Islet of Langerhans (tissue), 1 donor: ENCODE measurements around the gene TGM6.

ENCODE experiments used
- FAIRE-seq: peaks from one replicate; lab custom pipeline; 2011; peaks lifted over from hg19 to GRCh38; lab: Jason Lieb, UNC

Gene TGM6

DNA sequence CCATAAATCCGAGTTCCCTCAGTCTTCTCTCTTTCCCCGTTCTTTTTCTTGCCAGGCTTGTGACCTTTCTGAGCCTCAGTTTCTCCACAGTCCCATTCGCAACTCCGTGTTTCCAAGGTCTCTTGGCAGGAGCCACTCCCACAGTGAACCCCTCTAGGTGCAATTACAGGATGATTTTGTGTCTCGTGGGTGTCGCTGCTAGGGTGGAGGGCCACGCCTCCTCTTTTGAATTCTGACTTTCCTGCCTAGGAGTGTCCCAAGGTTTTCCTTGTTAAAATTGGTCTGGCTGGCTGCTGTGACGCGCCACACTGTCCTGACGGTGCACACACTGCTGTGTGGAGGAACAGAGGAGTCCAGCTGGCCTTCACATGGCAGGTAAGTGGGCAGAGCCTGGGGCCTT, at the start of gene TGM6:
TGM6 (plus strand) TSS at position 301 of the 400 bp plus-strand sequence; CDS start at position 369, 68 bp downstream.
- no peak for FAIRE-seq

DNA sequence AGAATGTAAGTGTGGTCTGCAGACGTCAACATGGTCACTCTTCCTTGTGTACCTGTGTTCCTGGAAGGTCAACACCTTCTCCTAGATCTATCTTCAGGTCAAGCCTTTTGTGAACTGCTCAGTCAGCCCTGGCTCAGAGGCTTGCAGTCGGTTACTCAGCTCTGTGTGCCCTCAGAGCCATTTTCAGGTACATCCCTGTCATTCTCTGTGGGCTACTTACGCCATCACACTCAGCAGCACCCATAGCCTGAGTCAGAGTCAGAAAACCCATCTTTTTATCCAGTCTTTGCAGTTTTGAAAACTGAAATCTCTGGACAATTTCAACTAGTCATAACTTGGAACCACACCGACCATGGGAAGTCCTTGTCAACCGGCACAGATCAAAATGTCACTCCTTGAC, 49.6 kb upstream of the TGM6 start:
- no peak for FAIRE-seq

DNA sequence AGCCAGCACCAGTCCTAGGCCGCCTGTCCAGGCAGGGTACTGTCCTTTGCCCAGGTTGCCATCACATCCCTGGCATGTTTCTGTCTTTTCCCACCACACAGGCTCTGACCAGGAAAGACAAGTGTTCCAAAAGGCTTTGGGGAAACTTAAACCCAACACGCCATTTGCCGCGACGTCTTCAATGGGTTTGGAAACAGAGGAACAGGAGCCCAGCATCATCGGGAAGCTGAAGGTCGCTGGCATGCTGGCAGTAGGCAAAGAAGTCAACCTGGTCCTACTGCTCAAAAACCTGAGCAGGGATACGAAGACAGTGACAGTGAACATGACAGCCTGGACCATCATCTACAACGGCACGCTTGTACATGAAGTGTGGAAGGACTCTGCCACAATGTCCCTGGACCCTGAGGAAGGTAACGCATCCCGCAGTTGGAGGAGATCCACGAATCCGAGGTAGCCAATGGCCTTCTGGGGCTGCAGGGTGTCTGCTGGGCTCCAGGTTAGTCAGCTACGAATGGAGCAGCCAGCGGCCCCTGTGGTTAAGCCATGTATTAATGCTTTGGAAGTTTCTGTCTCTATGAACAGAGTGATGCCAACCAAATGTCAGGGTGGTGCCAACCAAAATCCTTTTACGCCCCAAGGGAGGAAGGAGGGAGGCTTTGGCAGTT, 48.7 kb upstream of the TGM6 start:
- no peak for FAIRE-seq

DNA sequence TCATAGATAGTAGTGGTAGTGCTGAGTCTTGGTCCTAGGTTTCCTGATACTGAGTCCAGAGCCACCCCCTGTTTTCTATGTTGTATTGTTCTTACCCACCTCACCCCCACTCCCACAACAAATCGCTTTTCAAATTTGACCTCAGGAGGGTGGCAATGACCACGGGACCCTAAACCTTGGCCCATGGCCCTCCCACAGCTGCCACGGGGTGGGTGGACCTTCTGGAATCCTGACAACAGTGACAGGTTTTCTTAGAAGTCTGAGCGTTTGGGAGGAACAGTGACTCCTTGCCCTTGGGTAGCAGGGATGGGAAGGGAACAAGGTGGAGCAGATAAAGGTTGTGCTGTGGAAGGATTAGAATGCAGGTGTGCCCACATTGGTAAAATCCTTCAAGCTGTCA, 48.0 kb upstream of the TGM6 start:
- FAIRE-seq: no peak

DNA sequence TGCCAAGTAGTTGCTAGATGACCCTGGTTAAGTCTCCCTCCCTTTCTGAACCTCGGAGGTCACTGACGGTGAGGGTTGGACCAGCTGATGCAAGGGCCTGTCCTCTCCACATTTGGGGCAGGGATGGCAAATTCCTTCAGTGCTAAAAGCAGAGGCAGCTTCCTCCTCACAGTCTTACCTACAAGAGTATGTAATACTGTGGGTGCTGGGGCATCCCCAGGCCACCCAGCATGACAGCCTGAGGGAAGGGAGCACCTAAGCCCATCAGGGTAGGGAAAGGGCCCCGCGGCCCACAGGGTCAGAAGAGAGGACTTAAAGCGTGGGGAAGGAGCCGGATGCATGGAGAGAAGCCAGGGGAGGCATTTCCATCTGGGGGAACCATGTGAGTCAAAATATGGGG, 46.9 kb upstream of the TGM6 start:
- FAIRE-seq: no peak

DNA sequence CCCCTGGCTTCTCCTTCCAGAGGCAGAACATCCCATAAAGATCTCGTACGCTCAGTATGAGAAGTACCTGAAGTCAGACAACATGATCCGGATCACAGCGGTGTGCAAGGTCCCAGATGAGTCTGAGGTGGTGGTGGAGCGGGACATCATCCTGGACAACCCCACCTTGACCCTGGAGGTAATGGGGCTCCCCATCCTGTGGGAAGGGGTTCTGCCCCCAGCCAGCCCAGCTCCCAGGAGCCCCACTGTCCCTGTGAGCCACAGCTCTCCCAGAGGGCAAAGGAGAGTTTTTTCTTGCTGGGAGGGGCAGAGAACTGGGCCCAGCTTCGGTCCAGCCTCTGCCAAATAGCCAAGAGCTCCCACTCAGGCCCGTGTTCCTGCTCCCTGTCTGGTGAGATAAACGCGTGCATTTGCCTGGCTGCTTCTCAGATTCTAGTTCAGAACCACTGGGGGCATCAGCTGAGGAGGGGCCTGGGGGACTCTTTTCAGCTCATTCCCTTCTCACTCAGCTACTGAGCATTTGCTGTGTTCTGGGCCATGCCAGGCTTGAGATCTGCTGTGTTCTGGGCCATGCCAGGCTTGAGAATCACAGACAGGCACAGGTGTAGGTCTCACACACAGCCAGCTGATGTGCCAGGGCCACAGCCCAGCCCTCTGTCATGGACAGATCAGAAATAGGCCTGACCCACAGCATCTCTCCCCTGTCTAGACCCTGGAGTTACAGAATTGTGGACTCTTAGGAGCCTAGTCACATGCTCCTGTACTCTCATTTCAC, 45.4 kb upstream of the TGM6 start:
- FAIRE-seq: no peak

DNA sequence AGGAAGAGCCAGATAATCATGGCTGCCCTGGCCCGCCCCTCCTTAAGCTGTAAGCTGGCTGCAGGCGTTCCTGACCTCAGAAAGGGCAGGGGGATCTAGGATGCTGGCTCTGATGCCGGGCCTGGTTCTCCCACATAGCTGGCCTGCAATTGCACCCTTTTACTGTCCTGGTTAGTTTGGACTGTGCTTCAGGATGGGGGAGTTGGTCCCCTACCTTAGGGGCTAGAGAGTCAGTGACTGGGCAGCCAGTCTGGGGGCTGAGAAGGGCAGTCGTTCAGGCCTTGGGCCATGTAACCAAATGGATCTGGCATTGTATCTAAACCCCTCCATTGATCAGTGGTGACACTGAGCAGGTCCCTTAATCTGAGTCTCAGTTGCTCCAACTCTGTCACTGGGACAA, 44.2 kb upstream of the TGM6 start:
- FAIRE-seq: no peak

DNA sequence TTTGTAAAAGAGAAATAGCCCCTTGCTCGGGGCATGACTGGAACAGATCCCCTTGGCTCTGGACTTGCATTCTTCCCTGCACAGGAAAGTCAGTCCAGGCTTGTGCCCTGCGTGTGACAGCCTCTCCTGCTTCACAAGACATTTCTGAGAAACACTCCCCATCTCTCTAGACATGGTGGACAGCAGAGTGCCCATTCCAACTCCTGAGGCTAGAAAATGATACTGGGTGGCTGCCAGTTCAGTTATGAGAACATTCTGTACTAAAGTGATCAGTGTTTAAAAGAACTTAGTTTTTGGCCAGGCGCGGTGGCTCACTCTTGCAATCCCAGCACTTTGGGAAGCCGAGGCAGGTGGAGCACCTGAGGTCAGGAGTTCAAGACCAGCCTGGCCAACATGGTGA, 43.6 kb upstream of the TGM6 start:
- FAIRE-seq: no peak

DNA sequence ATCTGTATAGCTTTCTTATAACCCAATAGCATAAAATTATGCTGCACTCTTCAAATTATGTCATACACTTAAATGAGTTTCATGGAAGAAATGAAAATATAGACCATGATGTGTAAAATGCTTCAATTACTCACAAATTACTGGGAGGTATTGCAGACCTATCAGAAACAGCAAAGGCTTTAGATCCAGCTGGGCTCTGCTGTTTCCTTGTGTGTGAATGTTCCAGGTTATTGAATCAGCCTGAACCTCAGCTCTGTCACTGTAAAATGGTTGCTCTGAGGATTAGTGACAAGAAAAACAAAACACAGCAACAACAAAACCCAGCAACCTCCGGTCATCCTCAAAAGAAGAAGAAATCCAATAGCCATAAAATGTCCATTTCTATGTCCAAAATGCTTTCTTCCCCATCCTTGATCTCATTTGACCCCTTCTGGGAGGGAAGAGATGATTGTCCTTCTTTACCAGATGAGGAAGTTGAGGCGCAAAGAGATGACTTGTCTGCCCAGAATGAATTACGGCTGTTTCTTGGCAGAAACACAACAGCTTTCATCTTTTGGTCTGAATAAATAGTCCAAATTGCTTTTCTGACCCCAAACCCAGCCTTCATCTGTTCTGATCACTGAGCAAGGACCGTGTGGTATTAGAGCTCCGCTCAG, 42.2 kb upstream of the TGM6 start:
- no peak for FAIRE-seq

DNA sequence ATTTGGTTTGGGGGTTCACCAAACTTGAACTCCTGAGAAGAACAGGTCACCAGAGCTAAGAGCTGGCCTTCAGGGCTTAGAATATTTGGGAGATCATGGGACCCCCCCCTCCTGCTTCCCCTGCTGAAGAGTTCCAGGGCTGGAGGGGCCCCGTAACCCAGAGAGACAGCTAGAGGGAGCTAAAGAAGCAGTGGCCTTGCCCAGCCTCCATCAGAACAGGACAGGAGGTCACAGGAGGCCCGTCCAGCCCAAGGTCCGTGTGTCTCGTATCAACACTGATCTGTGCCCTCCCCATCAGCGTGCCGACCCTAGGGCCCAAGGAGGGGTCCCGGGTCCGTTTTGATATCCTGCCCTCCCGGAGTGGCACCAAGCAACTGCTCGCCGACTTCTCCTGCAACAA, 40.6 kb upstream of the TGM6 start:
- no peak for FAIRE-seq

DNA sequence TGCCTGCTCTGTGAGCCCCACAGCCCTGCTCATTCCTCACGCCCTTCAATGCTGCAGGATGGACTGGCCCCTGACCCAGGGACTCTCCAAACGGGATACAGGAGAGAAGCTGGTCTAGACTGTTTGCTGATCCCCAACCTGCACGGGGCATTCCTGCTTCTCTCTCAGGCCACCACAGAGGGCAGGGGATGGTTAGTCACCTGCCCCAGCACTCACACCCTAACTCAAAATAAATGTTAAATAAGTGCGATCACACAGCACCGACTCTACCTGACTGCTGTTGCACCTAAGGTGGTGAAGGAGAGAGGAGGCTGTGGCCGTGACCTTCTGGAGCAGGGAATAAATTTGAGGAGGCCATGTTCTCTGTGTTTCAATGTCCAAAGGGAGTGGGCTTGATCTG, 39.9 kb upstream of the TGM6 start:
- FAIRE-seq: no peak

DNA sequence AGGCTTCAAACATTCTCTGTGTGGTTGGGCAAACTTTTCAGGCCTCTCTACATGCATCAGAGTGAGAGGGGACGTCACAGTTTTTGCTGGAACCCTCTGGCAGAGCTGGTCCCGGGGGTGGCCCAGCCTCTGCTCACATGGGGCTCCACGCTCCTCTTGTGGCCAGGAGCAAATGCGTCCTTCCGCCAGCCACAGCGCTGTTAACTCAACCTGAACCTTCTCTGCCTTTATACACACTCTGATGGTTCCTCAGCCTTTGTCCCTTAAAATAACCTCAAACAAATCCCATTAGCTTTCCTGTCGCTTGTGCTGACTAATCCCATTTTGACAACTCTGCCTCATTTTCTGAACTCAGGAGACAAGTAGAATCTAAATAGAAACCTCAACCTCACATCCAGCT, 39.4 kb upstream of the TGM6 start:
- no peak for FAIRE-seq

DNA sequence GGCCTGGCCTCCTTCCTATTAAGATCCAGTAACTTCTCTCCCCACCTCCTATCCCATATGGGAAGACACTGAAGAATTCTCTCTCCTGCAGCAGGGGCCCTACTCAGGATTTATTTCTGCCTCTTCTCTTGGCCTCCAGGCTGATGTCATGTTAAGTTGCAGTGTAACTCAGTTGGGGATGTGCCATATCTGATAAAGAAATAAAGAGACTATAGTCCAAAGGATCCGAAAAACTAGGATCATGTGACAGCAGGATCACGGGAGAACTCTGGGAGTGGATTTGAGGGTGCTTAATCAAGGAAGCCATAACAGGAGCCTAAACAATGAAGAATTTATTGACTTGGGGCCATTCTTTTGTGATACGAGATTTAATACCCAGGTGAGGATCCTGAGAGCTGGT, 38.5 kb upstream of the TGM6 start:
- FAIRE-seq: no peak

DNA sequence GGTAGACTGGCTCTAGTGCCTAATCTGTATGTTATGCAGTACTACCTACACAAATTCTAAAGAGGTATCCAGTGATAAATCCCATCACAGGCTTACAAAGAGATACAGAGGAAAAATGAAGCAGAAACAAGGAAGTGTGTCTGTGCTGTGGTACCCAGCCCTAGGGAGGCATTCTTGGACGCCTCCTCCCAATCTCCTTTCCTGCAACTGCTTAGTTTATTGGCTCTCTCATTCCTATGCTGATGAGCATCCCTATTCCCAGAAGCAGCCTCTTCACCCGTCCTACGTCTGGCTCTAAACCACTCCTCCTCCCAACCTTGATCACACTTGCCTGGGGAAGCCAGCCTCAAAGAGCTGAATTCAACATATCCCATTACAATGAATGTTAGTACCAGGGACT, 34.5 kb upstream of the TGM6 start:
- no peak for FAIRE-seq

DNA sequence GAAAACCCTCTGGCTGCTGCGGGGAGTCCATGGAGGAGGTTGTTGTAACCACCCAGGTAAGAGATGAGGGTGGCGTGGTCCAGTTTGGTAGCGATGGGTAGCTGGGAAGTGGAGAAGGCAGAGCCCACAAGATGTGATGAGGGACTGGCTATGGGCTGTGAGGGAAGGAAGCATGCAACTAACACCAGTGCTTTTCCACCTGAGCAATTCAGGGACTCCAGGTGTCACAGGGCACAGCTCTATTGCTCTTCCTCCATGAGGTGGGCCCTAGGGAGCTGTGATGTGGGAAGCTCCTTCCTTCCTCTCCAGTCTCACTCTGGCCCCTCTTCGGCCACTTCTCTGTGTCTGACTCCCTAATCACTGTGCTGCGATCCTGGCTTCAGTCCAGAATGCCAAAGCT, 32.4 kb upstream of the TGM6 start:
- FAIRE-seq: no peak

DNA sequence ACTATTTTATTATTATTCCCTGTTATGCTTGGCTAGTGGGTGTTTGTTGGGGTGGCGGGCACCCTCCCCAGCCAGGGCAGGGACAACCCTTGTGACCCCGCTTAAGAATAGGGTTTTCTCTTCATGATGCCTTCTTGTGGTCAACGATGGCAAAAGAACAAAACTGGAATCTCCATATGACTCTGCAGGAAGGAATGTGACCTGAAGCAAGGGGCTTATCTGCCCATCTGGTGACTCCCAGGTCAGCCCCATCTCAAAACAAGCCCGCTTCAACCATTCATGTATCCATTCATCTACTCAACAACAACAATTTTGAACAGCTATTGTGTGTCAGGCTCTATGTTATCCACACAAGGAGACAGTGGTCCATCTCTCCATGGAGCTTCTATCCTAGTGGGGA, 30.9 kb upstream of the TGM6 start:
- no peak for FAIRE-seq

DNA sequence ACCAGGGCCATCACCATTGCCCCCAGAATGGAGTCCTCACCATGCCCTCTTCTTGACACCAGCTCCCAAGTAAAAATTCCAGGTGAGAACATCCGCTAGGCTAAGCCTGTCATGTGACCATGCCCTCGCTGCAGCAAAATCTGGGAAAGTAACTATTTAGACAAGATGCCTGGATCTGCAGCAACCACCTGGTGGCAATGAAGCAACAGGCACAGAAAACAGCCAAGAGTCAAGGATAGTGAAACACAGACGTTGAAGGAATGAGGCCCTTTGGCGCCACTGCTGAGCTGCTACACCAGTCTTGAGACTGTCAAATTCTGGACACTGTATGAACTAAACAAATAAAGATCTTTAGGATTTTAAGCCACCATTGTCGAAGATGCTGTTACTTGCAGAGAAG, 30.1 kb upstream of the TGM6 start:
- no peak for FAIRE-seq

DNA sequence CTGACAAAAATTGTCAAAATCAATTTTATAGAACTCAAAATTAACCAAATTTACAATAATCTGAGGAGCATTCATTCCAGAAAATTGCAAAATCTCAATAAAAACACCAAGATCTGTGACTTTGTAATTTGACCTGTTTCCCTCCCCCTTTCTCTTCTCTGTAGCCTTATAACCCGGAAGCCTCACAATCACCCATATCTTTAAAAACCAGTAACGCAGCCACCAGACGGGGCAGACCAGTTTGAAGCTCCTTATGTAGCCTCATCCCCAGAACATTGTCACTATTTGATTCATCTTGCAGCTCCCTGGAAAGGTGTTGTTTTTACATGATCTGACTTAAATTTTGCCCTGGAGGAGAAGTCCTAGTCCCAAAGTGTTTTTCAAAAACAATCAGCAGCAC, 27.5 kb upstream of the TGM6 start:
- FAIRE-seq: no peak

DNA sequence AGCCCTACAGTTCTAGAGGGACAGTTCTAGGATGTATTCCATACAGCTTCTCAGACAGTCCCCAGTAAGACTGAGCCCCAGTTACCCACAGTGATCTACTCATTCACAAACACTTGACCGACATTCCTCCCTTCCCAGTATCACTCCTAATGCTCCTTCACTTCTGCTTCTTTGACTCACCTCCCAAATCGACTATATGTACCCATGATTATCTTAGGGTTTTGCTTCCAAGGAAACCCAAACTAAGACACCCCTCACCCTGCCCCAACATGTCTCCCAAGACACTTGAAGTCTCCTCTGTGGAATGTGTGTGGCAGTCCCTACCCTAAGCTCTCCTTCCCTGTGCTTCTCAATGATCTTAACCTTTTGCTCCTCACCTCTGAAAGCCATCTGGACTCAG, 23.6 kb upstream of the TGM6 start:
- no peak for FAIRE-seq

DNA sequence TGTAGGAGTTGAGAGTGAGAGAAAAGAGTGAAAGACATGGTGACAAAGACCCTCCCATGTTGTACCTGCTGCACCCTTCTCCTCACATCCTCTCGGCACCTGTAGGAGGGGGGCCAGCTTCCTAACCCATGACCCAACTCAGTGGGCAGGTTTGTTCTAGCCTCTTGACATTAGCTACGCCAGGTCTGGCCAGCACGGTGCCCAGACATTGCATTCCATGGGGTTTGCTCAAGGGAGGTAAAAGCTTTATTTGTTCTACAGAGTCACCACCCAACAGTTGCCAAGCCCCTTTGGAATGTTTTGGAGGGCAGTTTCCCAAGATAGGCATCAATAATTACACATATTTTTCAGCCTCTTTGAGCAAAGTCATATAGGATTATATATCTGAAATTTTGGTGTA, 22.7 kb upstream of the TGM6 start:
- FAIRE-seq: no peak

DNA sequence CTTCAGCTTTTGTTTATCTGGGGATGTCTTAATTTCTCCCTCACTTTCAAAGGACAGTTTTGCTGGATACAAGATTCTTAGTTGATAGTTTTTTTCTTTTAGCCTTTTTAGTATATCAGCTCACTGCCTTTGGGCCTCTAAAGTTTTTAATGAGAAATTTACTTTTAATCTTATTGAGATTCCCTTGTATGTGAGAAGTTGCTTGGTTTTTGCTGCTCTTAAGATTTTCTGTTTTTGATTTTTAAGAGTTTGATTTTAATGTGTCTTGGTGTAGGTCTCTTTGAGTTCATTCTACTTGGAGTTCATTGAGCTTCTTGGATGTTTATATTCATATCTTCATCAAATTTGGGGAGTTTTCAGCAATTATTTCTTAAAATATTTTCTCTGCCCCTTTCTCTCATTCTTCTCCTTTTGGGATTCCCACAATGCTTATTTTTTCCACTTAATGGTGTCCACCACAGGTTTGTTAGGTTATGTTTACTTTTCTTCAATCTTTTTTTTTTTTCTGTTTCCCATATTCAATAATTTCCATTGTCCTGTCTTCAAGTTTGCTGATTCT, 19.6 kb upstream of the TGM6 start:
- FAIRE-seq: no peak

DNA sequence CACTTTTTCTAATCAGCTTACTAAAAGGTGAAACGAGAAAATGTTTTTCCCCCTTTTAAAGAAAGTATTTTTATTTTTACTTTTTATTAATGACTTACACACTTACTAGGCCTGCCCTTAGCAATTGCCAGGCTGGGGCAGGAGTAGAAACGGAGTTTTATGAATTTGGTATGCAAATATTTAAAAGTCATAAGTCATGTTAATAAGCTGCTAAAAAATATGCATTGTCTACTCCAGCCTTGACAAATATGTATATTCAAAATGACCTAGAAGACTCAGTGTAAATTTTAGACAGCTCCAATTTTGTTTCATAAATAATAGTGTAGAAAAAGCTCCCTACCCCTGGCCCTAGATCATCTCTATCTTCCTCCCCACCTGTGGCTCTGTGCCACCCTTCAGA, 17.5 kb upstream of the TGM6 start:
- no peak for FAIRE-seq

DNA sequence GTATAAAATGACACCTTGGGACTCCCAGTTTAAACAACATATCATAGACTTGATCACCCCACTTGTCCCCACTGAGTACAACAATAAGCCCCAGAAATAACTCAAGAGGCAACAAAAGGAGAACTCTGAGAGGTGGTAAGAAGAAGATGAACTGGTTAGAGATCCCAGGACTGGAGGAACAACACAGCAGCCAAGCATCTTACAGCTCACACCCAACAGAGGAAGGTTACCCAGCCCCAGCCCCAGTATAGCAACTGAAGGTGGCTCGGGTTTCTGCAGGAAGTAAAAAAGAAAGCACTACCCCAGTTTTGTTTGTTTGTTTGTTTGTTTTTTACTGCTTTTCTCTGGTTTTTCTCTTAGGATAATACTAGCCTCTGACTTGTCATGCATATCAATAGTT, 17.1 kb upstream of the TGM6 start:
- no peak for FAIRE-seq
